Central memory CD4-positive, alpha-beta T cell (primary cell): ENCODE data around the gene DACH2.

Source experiments
- DNase-seq: peaks from one replicate; pipeline ENCODE4 v3.0.0; 2022

DACH2 gene

GRCh38 chrX:86329174-86329573 lies 180.9 kb downstream of the DACH2 start:
- DNase-seq, result no peak

GRCh38 chrX:86348669-86349068 lies 200.4 kb downstream of the DACH2 start:
- no peak for DNase-seq

- DNase-seq, result no peak
Observed at GRCh38 chrX:86349115-86349514, 200.9 kb downstream of the DACH2 start.

GRCh38 chrX:86369847-86370630 lies 221.8 kb downstream of the DACH2 start:
- no peak for DNase-seq

- no peak for DNase-seq
Observed at GRCh38 chrX:86370927-86371326, 222.7 kb downstream of the DACH2 start.

GRCh38 chrX:86379209-86379608 lies 231.0 kb downstream of the DACH2 start:
- DNase-seq, result no peak

- no peak for DNase-seq
Observed at GRCh38 chrX:86383681-86384540, 235.7 kb downstream of the DACH2 start.

GRCh38 chrX:86407371-86407770 lies 259.1 kb downstream of the DACH2 start:
- no peak for DNase-seq

GRCh38 chrX:86421771-86422170 lies 273.5 kb downstream of the DACH2 start:
- no peak for DNase-seq

GRCh38 chrX:86436116-86436515 lies 287.9 kb downstream of the DACH2 start:
- no peak for DNase-seq

GRCh38 chrX:86455495-86455894 lies 307.2 kb downstream of the DACH2 start:
- DNase-seq, result no peak

GRCh38 chrX:86460760-86461159 lies 312.5 kb downstream of the DACH2 start:
- DNase-seq, result no peak

- DNase-seq, result no peak
Observed at GRCh38 chrX:86504297-86504696, 356.0 kb downstream of the DACH2 start.

GRCh38 chrX:86507331-86507730 lies 359.1 kb downstream of the DACH2 start:
- no peak for DNase-seq

- no peak for DNase-seq
Observed at GRCh38 chrX:86579777-86580176, 431.5 kb downstream of the DACH2 start.

GRCh38 chrX:86604607-86605006 lies 456.4 kb downstream of the DACH2 start:
- no peak for DNase-seq

- no peak for DNase-seq
Observed at GRCh38 chrX:86696951-86697350, 548.7 kb downstream of the DACH2 start.

GRCh38 chrX:86711531-86712180 lies 563.4 kb downstream of the DACH2 start:
- DNase-seq, result no peak

- DNase-seq, result no peak
Observed at GRCh38 chrX:86714441-86714840, 566.2 kb downstream of the DACH2 start.

- no peak for DNase-seq
Observed at GRCh38 chrX:86724277-86724676, 576.0 kb downstream of the DACH2 start.

- no peak for DNase-seq
Observed at GRCh38 chrX:86747091-86747490, 598.8 kb downstream of the DACH2 start.

GRCh38 chrX:86805241-86805640 lies 657.0 kb downstream of the DACH2 start:
- no peak for DNase-seq

- no peak for DNase-seq
Observed at GRCh38 chrX:86806786-86807185, 658.5 kb downstream of the DACH2 start.

- no peak for DNase-seq
Observed at GRCh38 chrX:86809651-86810050, 661.4 kb downstream of the DACH2 start.
